Measurements from ENCODE around the gene ZFR2.

- TF ChIP-seq CTCF (IDR thresholded peaks at IDR 0.05) (no peak), POLR2A (IDR thresholded peaks at IDR 0.05) (no peak)
These were observed 21.8 kb upstream of the ZFR2 start for GRCh38 chr19:3890591-3890990.
